Activated CD8-positive, alpha-beta memory T cell treated with anti-CD3 and anti-CD28 coated beads, Interleukin-2, amount 50 U/mL, for 24 hours (primary cell): ENCODE results near the gene CENPP.

ENCODE experiments used
- DNase-seq: peaks from one replicate; pipeline ENCODE4 v3.0.0-alpha.2; 2020; ENCODE audit errors: extremely low read depth

CENPP gene

DNA sequence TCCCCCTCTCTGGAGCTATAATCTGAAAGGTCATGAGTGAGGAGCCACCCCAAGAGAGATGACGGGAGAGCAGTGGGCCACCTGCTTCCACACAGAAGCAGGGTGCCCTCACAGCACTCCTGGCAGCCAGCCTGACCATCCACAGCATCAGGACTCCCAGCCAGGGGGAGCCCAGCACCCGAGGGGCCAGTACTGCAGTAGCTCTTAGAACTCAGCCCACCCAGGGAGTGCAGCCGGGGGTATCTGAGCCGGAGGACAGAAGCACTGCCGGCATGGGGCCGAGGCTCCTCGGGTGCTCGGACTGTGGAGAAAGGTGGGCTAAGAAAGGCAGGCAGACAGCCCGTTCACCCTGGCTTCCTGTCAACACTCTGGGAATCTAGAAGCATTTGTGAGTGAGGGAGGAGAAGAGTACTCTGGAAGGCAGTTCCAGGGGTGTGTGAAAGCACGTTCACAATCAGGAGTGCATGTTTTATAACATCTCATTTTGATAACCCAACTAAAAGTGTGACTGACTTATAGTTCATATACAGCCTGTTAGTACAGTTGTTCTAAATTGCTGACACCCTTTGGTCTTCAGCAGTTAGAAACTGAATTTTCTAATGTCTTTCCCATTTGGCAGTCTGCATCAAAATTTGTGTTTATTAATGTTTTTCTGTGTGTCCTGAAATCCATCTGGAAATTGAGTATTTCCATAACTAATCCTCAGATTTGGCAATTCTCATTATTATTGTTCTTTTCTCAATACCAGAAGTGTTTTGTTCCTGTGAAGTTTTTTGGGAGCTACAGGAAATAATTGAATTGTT is 182.5 kb downstream of the CENPP start:
- DNase-seq: no peak

GRCh38 chr9:92509050-92509449 is 183.3 kb downstream of the CENPP start:
- DNase-seq: no peak

- DNase-seq: no peak
Measured at GRCh38 chr9:92510747-92511146, 185.0 kb downstream of the CENPP start.

- DNase-seq: no peak
Measured at GRCh38 chr9:92512622-92513021, 186.9 kb downstream of the CENPP start.

DNA sequence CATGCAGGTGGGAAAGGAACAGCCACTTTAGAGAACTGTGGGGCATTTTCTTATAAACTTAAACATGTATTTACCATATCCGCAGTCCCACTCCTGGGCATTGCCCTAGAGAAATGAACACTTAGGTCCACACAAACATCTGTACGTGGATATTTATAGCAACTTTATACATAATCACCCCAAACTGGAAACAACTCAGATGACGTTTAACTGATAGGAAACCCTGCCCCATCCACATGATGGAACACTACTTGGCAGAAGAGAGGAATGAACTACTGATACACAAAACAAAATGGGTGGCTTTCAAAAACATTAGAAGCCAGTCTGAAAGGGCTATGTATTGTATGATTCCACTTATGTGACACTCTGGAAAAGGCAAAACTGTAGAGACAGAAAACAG is 187.6 kb downstream of the CENPP start:
- no peak for DNase-seq

- no peak for DNase-seq
Measured at GRCh38 chr9:92514635-92515034, 188.9 kb downstream of the CENPP start.

- DNase-seq: no peak
Measured at GRCh38 chr9:92516521-92516920, 190.8 kb downstream of the CENPP start.

- DNase-seq: no peak
Measured at GRCh38 chr9:92517046-92517445, 191.3 kb downstream of the CENPP start.

DNA sequence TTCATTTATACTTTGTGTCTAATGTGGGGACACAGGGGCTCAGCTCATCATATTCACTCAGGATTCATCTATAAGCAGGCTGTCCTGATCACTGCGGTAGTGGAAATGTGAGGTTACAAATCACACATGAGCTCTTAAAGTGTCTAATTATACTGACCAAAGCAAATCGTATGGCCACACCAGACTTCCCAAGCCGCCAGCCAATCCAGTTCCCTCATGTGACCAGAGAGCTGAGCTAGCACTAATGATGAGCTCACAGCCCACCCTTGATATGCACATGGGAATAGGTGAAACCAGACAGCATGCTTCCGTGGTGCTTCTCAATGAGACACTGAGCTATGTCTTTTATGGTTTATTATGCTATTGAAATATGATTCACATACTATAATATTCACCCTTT is 192.4 kb downstream of the CENPP start:
- no peak for DNase-seq

GRCh38 chr9:92520837-92521236 is 195.1 kb downstream of the CENPP start:
- DNase-seq: no peak

GRCh38 chr9:92522983-92523970 is 197.5 kb downstream of the CENPP start:
- DNase-seq: no peak

GRCh38 chr9:92524881-92525280 is 199.1 kb downstream of the CENPP start:
- DNase-seq: no peak

DNA sequence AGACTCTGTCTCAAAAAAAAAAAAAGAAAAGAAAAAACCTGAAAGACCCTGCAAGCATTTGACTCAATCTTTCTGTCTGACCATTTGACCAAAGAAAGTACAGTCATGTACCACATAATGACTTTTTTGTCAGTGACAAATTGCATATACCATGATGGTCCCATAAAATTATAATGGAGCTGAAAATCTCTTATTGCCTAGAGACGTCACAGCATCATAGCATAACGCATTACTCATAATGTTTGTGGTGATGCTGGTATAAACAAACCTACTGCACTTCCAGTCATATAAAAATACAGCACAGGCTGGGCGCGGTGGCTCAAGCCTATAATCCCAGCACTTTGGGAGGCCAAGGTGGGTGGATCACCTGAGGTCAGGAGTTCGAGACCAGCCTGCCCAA is 199.6 kb downstream of the CENPP start:
- no peak for DNase-seq

- DNase-seq: no peak
Measured at GRCh38 chr9:92527291-92527828, 201.6 kb downstream of the CENPP start.

- DNase-seq: no peak
Measured at GRCh38 chr9:92527832-92528521, 202.2 kb downstream of the CENPP start.

- DNase-seq: no peak
Measured at GRCh38 chr9:92528522-92528849, 202.7 kb downstream of the CENPP start.

GRCh38 chr9:92529124-92529523 is 203.4 kb downstream of the CENPP start:
- DNase-seq: no peak

DNA sequence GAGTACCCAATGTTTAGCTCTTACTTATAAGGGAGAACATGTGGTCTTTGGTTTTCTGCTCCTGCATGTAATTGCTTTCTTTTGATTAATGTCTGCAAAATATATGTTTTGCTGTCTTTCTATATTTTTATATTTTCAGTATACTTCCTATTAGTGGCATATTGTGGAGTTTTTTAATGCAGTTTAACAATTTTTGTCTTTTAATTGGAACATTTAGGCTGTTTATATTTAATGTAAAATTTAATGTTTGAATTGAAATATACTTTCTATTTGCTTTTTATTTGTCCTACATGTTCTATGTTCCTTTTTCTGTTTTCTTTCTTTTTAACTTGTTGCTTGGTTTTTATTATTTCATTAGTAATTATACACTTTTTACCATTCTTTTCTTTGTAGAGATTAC is 205.1 kb downstream of the CENPP start:
- DNase-seq: no peak

DNA sequence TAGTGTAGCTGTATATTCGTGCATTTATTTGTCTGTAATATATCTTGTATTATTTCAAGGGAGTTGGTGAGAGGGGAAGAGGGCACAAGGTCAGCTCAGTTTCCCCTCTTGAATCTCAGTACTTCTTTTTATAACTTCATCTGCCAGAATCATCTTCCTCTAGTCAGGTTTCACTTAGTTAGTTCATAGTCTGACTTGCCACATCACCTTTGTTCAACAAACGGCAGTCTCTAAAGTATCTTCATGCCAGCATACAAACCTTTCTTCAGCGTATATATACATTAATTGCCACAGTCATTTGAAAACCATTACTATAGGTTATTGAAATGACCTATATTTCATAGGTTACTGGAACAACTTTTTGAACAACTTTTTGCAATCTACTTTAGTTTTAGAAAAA is 208.5 kb downstream of the CENPP start:
- DNase-seq: no peak

DNA sequence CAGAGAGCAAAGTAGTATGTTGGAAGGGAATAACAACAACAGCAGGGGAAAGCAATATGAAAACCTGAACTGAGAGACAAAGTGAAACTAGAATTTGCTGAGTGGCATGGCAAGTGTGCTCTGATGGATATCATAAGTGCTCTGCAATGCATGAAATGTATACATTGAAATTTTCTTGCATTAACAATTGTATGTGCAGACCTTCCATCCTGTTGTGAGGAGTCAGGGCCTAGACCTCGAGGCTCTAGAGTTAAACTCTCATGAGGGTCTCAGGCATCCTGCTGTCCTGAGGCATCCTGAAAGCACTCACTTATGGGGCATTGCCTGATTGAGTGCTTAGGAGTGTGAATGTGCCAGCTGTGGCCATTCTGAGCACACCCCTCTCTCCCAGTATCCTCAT is 208.9 kb downstream of the CENPP start:
- DNase-seq: no peak

DNA sequence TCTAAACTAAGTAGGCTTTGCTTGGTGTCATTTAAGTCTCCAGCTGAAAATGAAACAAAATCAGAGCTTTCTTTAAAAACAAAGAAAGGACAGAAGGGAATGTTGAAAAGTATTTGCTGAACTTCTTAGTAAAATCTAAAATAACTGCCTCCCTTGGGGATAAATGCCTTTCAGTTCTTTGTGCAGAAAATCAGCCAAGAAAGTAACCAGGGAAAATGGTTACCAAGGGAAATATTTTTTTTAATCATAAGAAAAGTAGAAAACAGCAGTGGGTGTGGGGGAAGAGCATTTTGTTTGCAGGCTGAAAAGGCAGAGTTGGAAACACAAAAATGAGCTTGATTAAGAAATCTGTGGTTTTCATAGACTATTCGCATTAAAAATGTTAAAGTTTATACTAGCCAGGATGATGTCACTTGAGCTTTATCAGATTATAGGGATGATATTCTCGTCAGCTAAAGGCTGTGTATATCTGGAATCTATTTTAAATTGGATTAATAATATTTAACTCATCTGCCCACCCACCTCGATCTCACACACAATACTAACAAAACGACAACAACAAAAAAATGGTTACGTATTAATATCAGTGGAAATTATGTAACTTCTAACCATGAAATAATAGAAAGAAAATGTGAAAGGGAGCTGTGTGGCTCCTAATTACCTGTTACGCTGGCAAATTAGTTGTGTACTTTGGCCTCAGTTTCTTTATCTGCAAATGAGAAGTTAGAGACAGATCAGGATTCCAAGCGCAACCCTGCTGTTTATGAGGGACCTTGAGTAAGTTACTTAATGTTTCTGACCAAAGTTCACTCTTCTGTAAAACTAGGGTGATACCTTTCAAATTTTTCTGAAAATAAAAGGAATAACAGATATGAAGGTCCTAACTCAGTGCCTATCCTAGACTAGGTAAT is 210.4 kb downstream of the CENPP start, which contains the start of gene ECM2:
ECM2 (minus strand) TSS at position 51 of the 911 bp plus-strand sequence. CDS start 13,124 bp downstream, outside the sequence.
- DNase-seq: no peak
